Omental fat pad (tissue), 4 donors: ENCODE results near the gene CEP131. TPM values are rescaled to one million over a fixed set of nuclear protein-coding genes. Genes with fewer than 3 reads are reported as not detected.

Experiments
- ATAC-seq: fragments of 150-250 bp; one replicate; pipeline ENCODE4 v1.9.1; 2016; ENCODE audit warnings: mild to moderate bottlenecking, moderate library complexity; ENCODE audit not compliant: low FRiP score
- DNase-seq: peaks from one replicate; pipeline ENCODE4 v3.0.0-alpha.2; 2019; ENCODE audit warnings: low spot score
- CTCF ChIP-seq, 3 donors: fragments of 450-650 bp; IDR thresholded peaks; one replicate each; pipeline ENCODE4 v1.5.1; 2016 to 2017; ENCODE audit warnings: antibody characterized with exemption in 3 of 3, mild to moderate bottlenecking in 3 of 3, moderate library complexity in 2 of 3
- total RNA-seq, 4 donors: library from RNA; depleted of rRNA; stranded (reverse); fragments of >200 nt; gene quantifications; one replicate each; pipeline ENCODE4 v1.1.0, GENCODE V29; 2016

Gene CEP131
- total RNA-seq, 4 donors from 2014 or later: 3.0 to 11.5 (median 5.6) TPM

- no peak for TF ChIP-seq CTCF (IDR thresholded peaks at IDR 0.05)
- ATAC-seq (no peak), DNase-seq (no peak)
Observed at GRCh38 chr17:81187120-81187519, 35.6 kb downstream of the CEP131 start.

GRCh38 chr17:81186203-81186602, 36.6 kb downstream of the CEP131 start:
- TF ChIP-seq CTCF (IDR thresholded peaks at IDR 0.05): no peak
- no peak for ATAC-seq
- no peak for DNase-seq

GRCh38 chr17:81184555-81184954, 38.2 kb downstream of the CEP131 start:
- DNase-seq (no peak), ATAC-seq (no peak)
- TF ChIP-seq CTCF (IDR thresholded peaks at IDR 0.05): no peak

- no peak for TF ChIP-seq CTCF (IDR thresholded peaks at IDR 0.05)
- DNase-seq (no peak), ATAC-seq (no peak)
Observed at GRCh38 chr17:81183807-81184206, 39.0 kb downstream of the CEP131 start.

- no peak for TF ChIP-seq CTCF (IDR thresholded peaks at IDR 0.05)
- DNase-seq: no peak
- ATAC-seq: no peak
Observed at GRCh38 chr17:81183316-81183715, 39.4 kb downstream of the CEP131 start.

GRCh38 chr17:81182596-81182995, 40.2 kb downstream of the CEP131 start:
- ATAC-seq (no peak), DNase-seq (no peak)
- TF ChIP-seq CTCF (IDR thresholded peaks at IDR 0.05): no peak

- DNase-seq: no peak
- no peak for ATAC-seq
- no peak for TF ChIP-seq CTCF (IDR thresholded peaks at IDR 0.05)
Observed at GRCh38 chr17:81181811-81182185, 41.0 kb downstream of the CEP131 start.
